ENCODE data around the gene ACOXL. TPM values are rescaled to one million over a fixed set of nuclear protein-coding genes. Genes with fewer than 3 reads are reported as not detected.

ACOXL gene
- polyA plus RNA-seq, 3 donors = 0.35 TPM; not detected in 2

- Histone ChIP-seq H3K9ac (ENCODE audit: insufficient read depth, low read length, poor library complexity, severe bottlenecking) (no peak overlapping the region), H3K79me2 (ENCODE audit: insufficient read depth, low read length) (no peaks in the 10 kb centered on the region), H3K27ac (ENCODE audit: low read depth in 1 of 2, low read length in 2 of 2) (no peak overlapping the region), H3K9me3 (replicated peaks in 1 of 2; ENCODE audit: control insufficient read depth in 1 of 2, insufficient read depth in 1 of 2, low read length in 2 of 2) (no peaks in the 10 kb centered on the region), H3K4me1 (ENCODE audit: control insufficient read depth in 1 of 2, insufficient read depth in 2 of 2, low read length in 2 of 2) (peaks cover 12 to 15% of the 10 kb centered on the region in 2 donors), H3K4me2 (replicated peaks; ENCODE audit: extremely low read depth, low read length, poor library complexity, severe bottlenecking) (no peak overlapping the region), H2AFZ (ENCODE audit: insufficient read depth, low read depth, low read length, poor library complexity, severe bottlenecking) (no peak overlapping the region), H4K20me1 (ENCODE audit: insufficient read depth, low read length) (no peaks in the 10 kb centered on the region), H3K4me3 (replicated peaks in 1 of 3; ENCODE audit: low read depth in 2 of 3, low read length in 3 of 3) (no peak overlapping the region), H3K27me3 (ENCODE audit: control insufficient read depth in 2 of 2, insufficient read depth in 2 of 2, low read length in 2 of 2) (no peaks in the 10 kb centered on the region), H3K36me3 (replicated peaks in 1 of 2; ENCODE audit: control insufficient read depth in 1 of 2, insufficient read depth in 2 of 2, low read length in 2 of 2) (no peaks in the 10 kb centered on the region)
- no peaks in the 10 kb centered on the region for H3K36me3 Mint-ChIP-seq
- DNase-seq = no peak
- peaks cover 0 to 7% (median 3%) of the 10 kb centered on the region in 7 donors for H3K9me3 Mint-ChIP-seq
- no peak for TF ChIP-seq CTCF (IDR thresholded peaks at IDR 0.05)
- peak overlapping the region in 1 of 2 donors; percentile 18 for H3K4me3 Mint-ChIP-seq
- WGBS (ENCODE audit: insufficient coverage) = 83% methylated on average over 3 of the region's 3 CpGs
- peaks cover 6 to 18% (median 11%) of the 10 kb centered on the region in 3 donors for H3K27me3 Mint-ChIP-seq (ENCODE audit: low read depth in 3 of 3)
- peaks cover 16% of the 10 kb centered on the region for H3K4me1 Mint-ChIP-seq
- intact Hi-C loops (cut with micrococcal nuclease) = loop anchor here (10.0 kb wide), 2 partner anchors 295 to 305 kb away; partner anchors contain the start of gene BCL2L11 (in 1 of the 2)
- peak overlapping the region in 1 of 7 donors; percentile 37 for H3K27ac Mint-ChIP-seq
These were observed 87.3 kb downstream of the ACOXL start for GRCh38 chr2:110819711-110820110.

- H3K9me3 ChIP-seq (replicated peaks in 1 of 2; ENCODE audit: control insufficient read depth in 1 of 2, insufficient read depth in 1 of 2, low read length in 2 of 2) = no peaks in the 10 kb centered on the region
- TF ChIP-seq CTCF (IDR thresholded peaks at IDR 0.05) = no peak
- Mint-ChIP-seq H3K27ac (peak overlapping the region in 1 of 7 donors; percentile 37), H3K4me3 (peak overlapping the region in 1 of 2 donors; percentile 18), H3K4me1 (peaks cover 16% of the 10 kb centered on the region), H3K9me3 (peaks cover 0 to 7% (median 3%) of the 10 kb centered on the region in 7 donors), H3K36me3 (no peaks in the 10 kb centered on the region), H3K27me3 (ENCODE audit: low read depth in 3 of 3) (peaks cover 6 to 18% (median 11%) of the 10 kb centered on the region in 3 donors)
- H3K79me2 ChIP-seq (ENCODE audit: insufficient read depth, low read length) = no peaks in the 10 kb centered on the region
- no peak overlapping the region for H3K9ac ChIP-seq (ENCODE audit: insufficient read depth, low read length, poor library complexity, severe bottlenecking)
- peaks cover 12 to 15% of the 10 kb centered on the region in 2 donors for H3K4me1 ChIP-seq (ENCODE audit: control insufficient read depth in 1 of 2, insufficient read depth in 2 of 2, low read length in 2 of 2)
- H3K4me2 ChIP-seq (replicated peaks; ENCODE audit: extremely low read depth, low read length, poor library complexity, severe bottlenecking) = no peak overlapping the region
- intact Hi-C loops (cut with micrococcal nuclease) = no loop called here
- no peak overlapping the region for H3K27ac ChIP-seq (ENCODE audit: low read depth in 1 of 2, low read length in 2 of 2)
- DNase-seq = peak; percentile 35 to 55 (median 49)
- no peaks in the 10 kb centered on the region for H4K20me1 ChIP-seq (ENCODE audit: insufficient read depth, low read length)
- no peak overlapping the region for H3K4me3 ChIP-seq (replicated peaks in 1 of 3; ENCODE audit: low read depth in 2 of 3, low read length in 3 of 3)
- H2AFZ ChIP-seq (ENCODE audit: insufficient read depth, low read depth, low read length, poor library complexity, severe bottlenecking) = no peak overlapping the region
- no peaks in the 10 kb centered on the region for H3K36me3 ChIP-seq (replicated peaks in 1 of 2; ENCODE audit: control insufficient read depth in 1 of 2, insufficient read depth in 2 of 2, low read length in 2 of 2)
- no peaks in the 10 kb centered on the region for H3K27me3 ChIP-seq (ENCODE audit: control insufficient read depth in 2 of 2, insufficient read depth in 2 of 2, low read length in 2 of 2)
- 0% methylated on average over 2 of the region's 2 CpGs for WGBS (ENCODE audit: insufficient coverage)
These were observed 87.8 kb downstream of the ACOXL start for GRCh38 chr2:110820128-110820527.
